Chondrocyte (in vitro differentiated cells): ENCODE results near the gene FOXP4. TPM values are rescaled to one million over a fixed set of nuclear protein-coding genes. Genes with fewer than 3 reads are reported as not detected.

Experiments used
- DNase-seq: peaks from one replicate; pipeline ENCODE4 v3.0.0; 2021; ENCODE audit warnings: mixed read lengths, low spot score
- H3K27ac Mint-ChIP-seq: one replicate; pipeline ENCODE4 v1.8.0; 2021; ENCODE audit warnings: mild to moderate bottlenecking, moderate library complexity, mixed read lengths; ENCODE audit not compliant: unreplicated experiment
- H3K27me3 Mint-ChIP-seq: 2 replicates; pipeline ENCODE4 v1.8.0; 2021; ENCODE audit warnings: low read depth, mixed read lengths
- H3K36me3 Mint-ChIP-seq: 2 replicates; pipeline ENCODE4 v1.8.0; 2021; ENCODE audit warnings: low read depth, mixed read lengths
- H3K4me1 Mint-ChIP-seq: 2 replicates; pipeline ENCODE4 v1.8.0; 2021; ENCODE audit warnings: low read depth, mild to moderate bottlenecking, mixed read lengths
- H3K4me3 Mint-ChIP-seq: one replicate; pipeline ENCODE4 v1.8.0; 2021; ENCODE audit warnings: mild to moderate bottlenecking, moderate library complexity, mixed read lengths; ENCODE audit not compliant: unreplicated experiment
- H3K9me3 Mint-ChIP-seq: 2 replicates; pipeline ENCODE4 v1.8.0; 2021; ENCODE audit warnings: low read depth, mixed read lengths
- long read RNA-seq: library from polyadenylated mRNA; stranded (forward); transcript quantifications from one replicate; pipeline ENCODE4 v2.0.0, GENCODE V29; 2021
- total RNA-seq: library from RNA; stranded (reverse); gene quantifications from 3 replicates; pipeline ENCODE4 v1.2.1, GENCODE V29; 2021
- TF ChIP-seq, protein P1 (sequence below): fragments of 200-600 bp; sonication (generic); IDR thresholded peaks from 2 replicates; pipeline ENCODE4 v1.5.0; 2021; ENCODE audit warnings: antibody characterized with exemption, mild to moderate bottlenecking, moderate library complexity

The FOXP4 gene, protein sequence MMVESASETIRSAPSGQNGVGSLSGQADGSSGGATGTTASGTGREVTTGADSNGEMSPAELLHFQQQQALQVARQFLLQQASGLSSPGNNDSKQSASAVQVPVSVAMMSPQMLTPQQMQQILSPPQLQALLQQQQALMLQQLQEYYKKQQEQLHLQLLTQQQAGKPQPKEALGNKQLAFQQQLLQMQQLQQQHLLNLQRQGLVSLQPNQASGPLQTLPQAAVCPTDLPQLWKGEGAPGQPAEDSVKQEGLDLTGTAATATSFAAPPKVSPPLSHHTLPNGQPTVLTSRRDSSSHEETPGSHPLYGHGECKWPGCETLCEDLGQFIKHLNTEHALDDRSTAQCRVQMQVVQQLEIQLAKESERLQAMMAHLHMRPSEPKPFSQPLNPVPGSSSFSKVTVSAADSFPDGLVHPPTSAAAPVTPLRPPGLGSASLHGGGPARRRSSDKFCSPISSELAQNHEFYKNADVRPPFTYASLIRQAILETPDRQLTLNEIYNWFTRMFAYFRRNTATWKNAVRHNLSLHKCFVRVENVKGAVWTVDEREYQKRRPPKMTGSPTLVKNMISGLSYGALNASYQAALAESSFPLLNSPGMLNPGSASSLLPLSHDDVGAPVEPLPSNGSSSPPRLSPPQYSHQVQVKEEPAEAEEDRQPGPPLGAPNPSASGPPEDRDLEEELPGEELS
- 17.2 to 19.8 TPM (median 18.6 TPM) in 3 replicates for total RNA-seq
- long read RNA-seq, full-length matches to known transcripts: 3 of 9 reads
- long read RNA-seq, partial matches to known transcripts: 4 of 9 reads
- long read RNA-seq, other reads (novel, unspliced or antisense): 2 of 9 reads

DNA sequence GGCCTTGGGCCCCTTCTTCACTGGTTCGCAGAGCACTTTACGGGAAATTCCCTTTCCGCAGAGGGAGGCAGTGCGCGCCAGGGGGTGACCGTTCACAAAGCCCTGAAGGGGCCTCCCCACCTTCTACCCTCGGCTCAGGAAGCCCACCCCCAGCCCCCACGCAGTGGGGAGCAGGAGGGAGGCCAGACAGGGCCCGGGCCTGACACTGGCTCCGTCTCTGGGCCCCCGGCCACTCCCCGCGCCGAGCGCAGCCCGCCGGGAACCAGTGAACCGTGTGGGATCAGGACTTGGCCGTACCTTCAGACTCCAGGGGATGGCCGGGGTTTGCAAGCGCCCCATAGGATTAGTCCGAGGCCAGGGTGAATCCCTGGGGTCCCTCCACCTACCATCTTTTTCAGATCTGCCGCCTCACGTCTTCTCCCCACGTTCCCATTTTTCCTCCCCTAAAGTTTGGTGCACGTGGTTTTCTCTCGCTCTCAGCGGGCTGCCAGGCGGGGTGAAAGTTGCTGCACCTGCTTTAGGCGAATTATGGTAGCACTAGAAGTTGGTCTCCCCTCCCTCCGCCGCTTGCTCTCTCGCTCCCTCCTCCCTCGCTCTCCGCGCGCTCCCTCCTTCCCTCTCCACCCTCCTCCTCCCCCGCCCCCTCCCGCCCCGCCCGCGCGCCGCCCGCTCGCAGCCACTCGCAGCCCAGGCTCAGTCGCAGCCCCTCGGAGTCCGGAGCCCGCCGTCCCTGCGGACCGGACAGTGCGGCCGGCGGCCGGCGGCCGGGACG lies at the start of gene FOXP4:
FOXP4 (plus strand) TSS at position 679 of the 772 bp plus-strand sequence. CDS start 19,380 bp downstream, outside the sequence.
- Mint-ChIP-seq H3K4me1 (peaks cover 19% of the 10 kb centered on the region), H3K27me3 (peaks cover 1% of the 10 kb centered on the region), H3K4me3 (peak within 1 kb of the TSS; percentile 93)

DNA sequence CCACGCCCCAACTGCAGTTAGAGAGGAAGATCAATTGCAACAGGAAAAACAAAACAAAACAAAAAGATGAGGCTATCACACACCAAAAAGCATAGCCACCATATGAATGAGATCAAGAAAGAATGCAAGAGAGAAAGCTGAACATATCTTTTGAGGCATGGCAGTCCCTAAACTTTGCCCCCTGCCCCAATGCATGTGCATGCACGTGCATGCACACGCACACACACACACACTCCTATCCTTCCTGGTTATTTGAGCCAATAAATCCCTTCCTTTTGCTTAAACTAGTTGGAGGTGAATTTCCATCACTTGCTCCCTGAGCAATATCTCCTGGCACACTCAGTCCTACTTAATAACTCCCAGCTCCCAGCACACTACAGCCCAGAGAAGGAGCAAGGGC lies 48.6 kb upstream of the FOXP4 start:
- no peaks in the 10 kb centered on the region for H3K9me3 Mint-ChIP-seq
- H3K27ac Mint-ChIP-seq: no peak overlapping the region
- H3K4me1 Mint-ChIP-seq: peaks cover 6% of the 10 kb centered on the region
- TF ChIP-seq, protein P1, sequence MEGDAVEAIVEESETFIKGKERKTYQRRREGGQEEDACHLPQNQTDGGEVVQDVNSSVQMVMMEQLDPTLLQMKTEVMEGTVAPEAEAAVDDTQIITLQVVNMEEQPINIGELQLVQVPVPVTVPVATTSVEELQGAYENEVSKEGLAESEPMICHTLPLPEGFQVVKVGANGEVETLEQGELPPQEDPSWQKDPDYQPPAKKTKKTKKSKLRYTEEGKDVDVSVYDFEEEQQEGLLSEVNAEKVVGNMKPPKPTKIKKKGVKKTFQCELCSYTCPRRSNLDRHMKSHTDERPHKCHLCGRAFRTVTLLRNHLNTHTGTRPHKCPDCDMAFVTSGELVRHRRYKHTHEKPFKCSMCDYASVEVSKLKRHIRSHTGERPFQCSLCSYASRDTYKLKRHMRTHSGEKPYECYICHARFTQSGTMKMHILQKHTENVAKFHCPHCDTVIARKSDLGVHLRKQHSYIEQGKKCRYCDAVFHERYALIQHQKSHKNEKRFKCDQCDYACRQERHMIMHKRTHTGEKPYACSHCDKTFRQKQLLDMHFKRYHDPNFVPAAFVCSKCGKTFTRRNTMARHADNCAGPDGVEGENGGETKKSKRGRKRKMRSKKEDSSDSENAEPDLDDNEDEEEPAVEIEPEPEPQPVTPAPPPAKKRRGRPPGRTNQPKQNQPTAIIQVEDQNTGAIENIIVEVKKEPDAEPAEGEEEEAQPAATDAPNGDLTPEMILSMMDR: no peak
- no peak for DNase-seq
- H3K27me3 Mint-ChIP-seq: peaks cover 10% of the 10 kb centered on the region
- H3K36me3 Mint-ChIP-seq: no peaks in the 10 kb centered on the region
- H3K4me3 Mint-ChIP-seq: no peak overlapping the region

More for the DNA sequence above, at the start of gene FOXP4:
- Mint-ChIP-seq H3K9me3 (no peaks in the 10 kb centered on the region), H3K36me3 (no peaks in the 10 kb centered on the region), H3K27ac (peak within 1 kb of the TSS; percentile 59)
- no peak for DNase-seq
- TF ChIP-seq, protein P1: peak; percentile 19

DNA sequence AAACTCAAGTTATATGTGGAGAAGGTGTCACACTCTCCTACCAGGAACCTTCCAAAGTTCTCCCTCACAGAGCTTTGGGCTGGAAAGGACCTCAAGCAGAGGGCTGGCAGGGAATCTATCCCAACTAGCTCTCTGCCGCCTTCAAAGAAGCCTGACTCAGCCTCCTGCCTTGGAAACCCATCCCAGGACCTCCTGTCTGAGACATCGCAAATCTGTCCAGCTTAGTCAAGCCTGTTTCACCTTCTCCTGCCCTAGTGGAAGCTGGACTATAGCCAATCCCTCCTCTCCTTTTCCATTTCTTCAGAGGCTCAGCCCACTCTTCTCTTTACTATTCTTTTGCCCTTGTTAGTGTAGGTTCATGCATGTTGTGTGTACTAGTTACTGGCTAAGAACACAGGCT lies 48.2 kb upstream of the FOXP4 start:
- Mint-ChIP-seq H3K9me3 (no peaks in the 10 kb centered on the region), H3K36me3 (no peaks in the 10 kb centered on the region), H3K4me3 (no peak overlapping the region), H3K27me3 (peaks cover 9% of the 10 kb centered on the region), H3K27ac (no peak overlapping the region), H3K4me1 (peaks cover 10% of the 10 kb centered on the region)
- no peak for DNase-seq
- TF ChIP-seq, protein P1: no peak

DNA sequence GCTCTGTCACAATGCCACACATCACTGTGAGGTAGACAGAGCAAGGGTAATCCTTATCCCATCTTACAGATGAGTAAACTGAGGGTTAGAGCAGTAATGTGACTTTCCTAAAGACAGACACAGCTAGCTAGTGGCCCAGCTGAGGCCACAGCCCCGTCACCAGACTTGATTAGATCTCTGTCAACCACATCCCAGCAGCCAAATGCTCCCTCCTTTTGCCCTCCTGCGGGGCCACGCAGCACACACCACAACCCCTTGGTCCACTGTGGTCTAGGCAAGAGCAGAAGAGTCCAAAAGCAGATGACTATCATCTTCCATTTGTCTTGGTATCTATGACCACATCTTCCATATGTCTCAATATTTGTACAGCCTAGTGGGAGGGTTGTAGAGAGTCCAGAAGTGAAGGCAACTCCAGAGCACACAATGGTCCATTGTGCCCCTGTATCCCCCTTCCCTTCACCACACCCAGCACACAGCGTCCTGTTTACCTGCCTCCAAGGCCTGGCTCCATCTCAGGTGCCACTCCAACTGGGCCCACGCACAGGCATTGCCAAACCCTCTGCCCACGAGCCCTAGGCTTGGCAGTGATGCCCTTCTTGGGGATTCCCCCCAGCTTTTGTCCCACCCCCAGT lies 47.1 kb upstream of the FOXP4 start:
- Mint-ChIP-seq H3K4me1 (peaks cover 16% of the 10 kb centered on the region), H3K27me3 (peaks cover 6% of the 10 kb centered on the region), H3K27ac (no peak overlapping the region), H3K36me3 (no peaks in the 10 kb centered on the region), H3K4me3 (no peak overlapping the region), H3K9me3 (no peaks in the 10 kb centered on the region)
- DNase-seq: no peak
- TF ChIP-seq, protein P1: no peak
